HG02973 (cell line): ENCODE measurements around the gene SUPT3H.

Experiments
- ATAC-seq: cut with Tn5 transposase; IDR thresholded peaks from one replicate; pipeline ENCODE4 v1.9.1; 2021; ENCODE audit warnings: moderate library complexity; ENCODE audit not compliant: unreplicated experiment

The SUPT3H gene

DNA sequence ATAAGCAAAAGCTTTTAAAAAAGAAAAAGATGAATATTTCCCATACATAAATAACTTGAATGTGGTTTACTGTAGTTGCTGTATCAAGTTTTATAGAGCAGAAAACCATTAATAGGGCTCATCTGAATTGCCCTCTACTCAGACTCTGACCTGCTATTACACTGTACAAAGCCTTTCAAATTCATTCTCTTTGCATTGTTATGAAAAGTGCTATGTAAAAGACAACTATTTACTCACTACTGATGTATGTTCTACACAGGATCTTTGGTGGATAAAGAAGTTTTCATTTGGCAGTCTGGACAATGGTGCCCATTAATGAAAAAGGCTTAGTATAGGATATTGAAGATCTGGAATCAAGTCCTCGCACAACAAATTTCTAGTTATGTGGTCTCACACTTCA, 248.7 kb downstream of the SUPT3H start:
- ATAC-seq: no peak

DNA sequence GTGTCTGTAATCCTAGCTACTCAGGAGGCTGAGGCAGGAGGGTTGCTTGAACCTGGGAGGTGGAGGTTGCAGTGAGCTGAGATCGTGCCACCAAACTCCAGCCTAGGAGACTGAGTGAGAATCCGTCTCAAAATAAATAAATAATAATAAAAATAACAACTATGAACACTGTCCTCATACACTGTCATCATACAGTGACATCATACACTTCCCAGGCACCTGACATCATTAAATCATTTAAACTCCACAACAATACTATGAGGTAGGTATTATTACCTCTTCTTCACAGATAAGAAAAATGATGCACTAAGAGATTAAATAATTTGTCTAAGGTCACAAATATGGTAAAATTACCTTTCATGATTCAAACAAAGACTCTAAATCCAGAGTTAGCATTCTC, 250.5 kb downstream of the SUPT3H start:
- ATAC-seq: no peak

DNA sequence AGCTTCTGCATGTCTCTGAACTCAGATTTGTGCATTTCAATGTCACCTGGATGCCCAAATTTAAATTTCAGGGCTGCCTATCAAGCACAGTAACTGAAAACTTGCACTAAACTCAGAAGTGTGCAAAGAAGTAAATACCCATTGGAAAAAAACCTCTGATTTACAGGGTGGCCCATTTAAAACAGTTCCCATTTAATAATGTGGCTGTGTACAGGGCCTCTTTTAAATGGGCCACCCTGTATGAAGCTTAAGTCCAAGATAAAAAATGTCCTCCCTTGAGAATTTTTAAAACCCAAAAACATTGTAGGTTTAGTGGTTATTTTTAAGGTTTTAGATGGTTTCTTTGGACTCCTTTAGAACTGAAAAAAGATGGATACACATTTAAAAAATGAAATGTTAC, 251.7 kb downstream of the SUPT3H start:
- ATAC-seq: no peak

DNA sequence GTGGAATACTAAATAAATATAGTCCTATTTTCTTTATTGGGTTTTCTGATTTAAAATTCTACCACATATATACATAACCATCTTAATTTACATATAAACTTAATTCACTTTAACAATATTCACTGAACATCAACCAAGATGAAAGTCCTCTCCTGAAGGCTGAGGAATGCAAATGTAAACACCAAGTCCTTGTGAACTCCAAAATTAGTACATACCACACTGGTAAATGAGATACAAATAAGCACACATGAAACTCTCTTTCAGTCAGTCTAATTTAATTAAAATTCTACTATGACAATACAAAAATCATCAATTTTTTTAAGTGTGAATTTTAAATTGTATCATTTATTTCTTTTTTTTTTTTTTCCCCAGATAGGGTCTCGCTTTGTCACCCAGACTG, 254.7 kb downstream of the SUPT3H start:
- no peak for ATAC-seq

DNA sequence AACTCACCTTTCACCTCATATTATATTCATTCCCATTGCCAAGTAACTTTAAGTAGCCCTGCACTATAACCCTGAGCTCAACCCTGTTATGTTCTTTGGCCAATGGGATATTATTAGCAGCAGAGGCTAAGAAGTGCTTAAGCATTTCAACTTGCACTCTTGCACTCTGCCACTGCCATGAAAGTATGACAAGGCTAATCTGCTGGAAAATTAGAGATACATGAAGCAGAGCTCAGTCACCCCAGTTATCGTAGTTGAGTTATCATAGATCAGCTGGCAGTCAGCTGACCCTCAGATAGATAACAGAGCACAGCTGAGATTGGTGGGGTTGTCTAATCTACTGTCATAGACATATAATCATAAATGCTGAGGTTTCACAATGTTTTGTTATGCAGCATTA, 259.0 kb downstream of the SUPT3H start:
- no peak for ATAC-seq

DNA sequence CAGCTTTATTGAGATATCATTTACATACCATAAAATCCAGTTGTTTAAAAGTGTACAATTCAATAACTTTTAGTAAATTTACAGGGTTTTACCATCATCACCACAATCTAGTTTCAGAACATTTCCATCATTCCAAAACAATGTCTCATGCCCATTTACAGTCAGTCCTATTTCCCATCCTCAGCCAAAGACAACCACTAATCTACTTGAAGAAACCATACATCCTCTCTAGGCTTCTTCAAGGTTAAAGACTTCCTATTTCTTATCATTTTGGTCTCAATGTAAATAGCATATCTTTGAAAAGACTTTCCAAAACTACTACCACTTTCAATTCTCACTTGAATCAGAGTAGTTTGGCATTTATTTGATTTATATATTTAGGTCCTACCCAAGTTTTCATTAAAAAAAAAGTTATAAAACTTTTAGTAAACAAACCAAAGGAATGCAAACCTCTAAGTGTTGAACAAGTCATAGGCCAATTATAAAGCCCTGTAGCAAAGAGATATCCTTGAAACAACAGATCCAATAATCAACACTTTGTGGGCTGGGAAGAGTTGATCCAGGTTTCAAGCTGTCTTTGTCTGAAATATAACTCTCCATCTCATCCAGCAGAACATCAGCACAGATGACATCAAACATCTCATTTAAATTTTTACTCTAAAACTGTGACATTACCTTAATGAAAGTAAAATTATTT, 260.9 kb downstream of the SUPT3H start:
- ATAC-seq: no peak

DNA sequence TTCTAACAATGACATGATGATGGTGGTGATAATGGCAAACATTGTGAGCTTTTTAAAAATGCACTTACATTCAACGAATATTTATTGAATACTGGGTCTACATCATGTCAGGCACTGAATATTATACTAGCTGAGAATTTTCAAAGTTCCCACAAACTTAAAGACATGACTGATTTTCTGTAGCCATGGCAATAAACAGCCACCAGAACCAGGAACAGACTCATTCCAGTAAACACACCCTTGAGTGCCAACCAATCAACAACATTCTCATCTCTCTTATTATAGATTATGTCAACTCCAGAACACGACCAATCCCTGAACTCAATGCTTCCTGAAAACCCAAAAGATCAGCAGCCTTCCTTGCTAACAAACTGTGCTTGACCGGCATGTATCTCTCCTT, 262.0 kb downstream of the SUPT3H start:
- no peak for ATAC-seq

DNA sequence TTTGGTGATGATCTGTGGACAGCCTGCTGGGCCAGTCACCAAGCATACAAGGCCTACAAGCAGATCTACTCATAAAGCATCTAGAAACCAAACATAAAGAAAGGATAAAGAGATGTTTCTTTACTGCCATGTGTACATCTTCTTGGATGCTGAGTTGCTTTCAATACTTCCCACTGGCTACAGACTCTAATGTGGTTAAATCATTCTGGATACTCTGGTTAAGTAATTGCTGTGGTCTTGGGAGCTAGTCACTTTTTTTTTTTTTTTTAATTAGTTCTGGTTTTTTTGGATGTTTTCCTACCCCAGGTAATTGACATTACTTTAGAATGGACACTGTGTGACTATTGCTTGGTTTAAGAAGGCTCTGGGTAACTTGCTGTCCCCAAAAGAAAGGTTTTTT, 265.0 kb downstream of the SUPT3H start:
- no peak for ATAC-seq

DNA sequence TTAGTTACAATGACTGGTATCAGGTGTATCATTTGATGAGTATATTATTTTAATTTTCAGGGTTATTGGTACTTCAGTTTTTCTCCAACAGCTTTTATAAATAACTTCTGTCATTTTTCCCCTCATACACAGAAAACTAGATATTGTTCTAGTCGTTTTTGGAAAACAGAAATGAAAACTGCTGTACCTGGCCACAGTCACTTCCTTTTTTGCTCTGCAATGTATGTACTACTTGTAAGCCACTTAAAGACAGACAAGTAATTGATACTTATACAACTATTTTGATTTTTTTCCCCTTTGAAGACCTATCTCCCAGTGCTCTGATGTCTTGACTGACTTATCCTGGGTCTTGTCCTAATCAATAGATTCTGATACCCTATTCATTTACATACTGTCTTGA, 268.2 kb downstream of the SUPT3H start:
- ATAC-seq: no peak

DNA sequence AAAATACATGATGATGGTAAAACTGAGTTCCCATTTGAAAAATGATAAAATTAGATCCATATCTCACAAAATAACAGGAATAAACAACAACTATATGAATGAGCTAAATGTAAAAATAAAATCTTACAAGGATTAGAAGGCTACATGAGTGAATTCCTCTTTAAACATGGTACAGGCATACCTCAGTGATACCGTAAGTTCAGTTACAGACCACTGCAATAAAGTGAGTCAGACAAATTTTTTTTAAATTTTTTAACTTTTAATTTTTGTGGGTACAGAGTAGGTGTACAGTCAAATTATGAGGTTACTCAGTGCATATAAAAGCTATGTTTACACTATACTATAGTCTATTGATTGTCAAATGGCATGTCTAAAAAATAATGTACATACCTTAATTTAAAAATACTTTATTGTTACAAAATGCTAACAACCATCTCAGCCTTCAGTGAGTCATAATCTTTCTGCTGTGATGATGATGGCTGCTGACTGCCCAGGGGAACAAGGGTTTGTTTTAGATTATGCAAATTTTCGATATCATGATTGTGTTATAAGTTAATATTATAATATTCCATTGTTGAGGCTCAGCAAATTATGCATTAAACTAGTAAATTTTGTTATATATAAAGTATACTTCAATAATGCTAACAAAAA, 272.4 kb downstream of the SUPT3H start:
- no peak for ATAC-seq

DNA sequence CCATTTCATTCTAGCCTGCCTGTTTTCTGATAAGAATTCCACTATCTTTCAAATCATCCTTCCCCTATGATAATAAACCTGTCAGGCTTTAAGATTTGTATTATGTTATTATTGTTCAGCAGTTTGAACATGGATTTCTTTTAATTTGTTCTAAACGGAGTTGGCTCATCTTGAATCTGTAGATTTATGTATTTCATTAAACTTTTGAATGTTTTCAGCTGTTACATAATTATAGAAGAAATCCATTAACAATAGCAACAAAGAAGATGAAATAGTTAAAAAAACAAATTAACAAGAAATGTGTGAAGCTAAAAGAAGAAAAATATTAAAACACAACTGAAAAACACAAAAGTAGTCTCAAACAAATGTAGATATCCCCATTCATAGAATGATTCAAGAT, 273.3 kb downstream of the SUPT3H start:
- no peak for ATAC-seq

DNA sequence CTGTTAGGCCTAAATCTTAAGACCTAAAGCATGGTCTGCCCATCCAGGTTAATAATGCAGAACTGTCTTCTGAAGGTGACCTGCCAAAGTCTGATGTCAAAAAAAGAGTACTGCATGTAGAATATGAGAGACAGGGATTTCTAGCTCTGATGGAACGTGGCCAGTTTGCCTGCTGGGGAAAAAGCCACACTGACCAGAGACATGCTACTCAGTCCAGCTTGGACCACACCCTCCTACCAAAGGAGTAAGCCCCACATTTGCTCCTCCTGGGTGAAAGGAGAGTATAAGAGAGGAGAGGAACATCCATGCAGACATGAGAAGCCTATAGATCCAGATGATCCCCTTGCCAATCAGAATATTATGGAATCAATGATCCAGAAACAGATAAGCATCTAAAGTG, 279.5 kb downstream of the SUPT3H start:
- ATAC-seq: no peak

DNA sequence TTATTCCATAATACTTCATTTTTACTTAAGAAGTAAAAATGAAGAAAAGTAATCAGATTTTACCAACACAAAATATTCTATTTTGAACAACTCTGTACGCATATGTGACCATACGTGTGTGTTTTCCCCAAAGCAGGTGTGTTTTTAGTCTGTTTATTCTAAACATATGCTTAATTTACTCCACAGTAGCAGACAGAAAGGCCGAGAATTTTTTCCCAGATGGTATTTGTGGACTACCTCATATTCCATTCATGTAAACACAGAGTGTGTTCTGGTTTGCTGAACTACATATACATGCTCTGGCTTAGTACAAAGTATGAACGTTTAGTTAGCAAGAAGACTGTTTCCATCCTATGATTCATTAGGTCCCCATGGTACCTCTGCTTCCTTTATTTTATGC, 282.9 kb downstream of the SUPT3H start:
- ATAC-seq: no peak

DNA sequence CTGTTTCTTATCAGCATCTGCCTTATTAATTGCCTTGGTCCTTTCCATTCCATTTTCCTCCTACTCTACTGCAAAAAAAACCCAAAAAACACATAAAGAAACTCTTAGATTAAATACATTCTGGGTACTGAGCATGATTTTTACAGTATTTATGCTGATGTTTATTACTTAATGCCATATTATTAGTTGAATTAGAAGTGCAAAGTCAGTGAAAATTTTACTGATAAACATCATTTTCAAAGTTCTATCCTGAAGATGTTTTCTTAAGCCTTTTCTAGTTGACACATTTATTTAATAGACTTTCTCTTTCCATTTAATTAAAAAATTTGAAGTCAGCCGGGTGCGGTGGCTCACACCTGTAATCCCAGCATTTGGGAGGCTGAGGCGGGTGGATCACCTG, 285.6 kb downstream of the SUPT3H start:
- no peak for ATAC-seq

DNA sequence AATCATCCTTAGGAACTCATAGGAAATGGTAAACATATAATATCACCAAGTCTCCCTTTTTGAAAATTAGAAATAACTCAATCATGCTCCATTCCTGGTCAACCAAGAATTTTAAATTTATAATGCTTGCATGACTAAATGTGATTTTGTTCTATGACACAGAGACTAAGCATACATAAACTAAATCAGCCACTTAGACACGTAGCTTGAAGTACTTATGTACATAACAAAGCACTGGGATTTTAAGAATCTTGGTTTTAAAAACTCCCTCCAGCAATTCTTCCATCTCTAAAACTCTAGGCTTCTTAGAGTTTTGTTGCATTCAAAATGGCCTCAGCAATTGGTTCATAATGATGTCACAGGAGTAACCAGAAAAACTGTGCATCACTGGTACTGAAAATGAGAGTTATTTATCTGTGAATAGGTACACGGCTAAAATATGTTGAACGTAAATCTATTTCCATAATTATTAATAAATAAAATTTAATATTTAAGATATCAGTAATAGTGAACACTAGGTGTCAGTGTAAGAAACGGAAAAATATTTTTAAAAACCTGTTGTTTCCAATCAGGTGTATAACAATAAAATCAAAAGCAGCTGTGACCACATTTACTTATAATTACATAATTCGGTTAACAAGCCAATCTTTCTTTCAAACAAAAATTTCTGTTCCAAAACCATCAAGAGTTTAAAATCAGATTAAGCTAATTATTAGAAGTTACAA, 291.2 kb downstream of the SUPT3H start:
- no peak for ATAC-seq

DNA sequence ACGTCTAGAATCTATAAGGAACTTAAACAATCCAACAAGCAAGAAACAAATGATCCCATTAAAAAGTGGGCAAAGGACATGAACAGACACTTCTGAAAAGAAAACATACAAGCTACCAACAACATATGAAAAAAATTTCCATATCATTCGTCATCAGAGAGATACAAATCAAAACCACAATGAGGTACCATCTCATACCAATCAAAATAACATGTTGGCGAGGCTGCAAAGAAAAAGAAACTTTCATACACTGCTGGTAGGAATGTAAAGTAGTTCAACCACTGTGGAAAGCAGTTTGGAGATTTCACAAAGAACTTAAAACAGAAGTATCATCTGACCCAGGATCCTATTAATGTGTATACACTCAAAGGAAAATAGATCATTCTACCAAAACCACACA, 293.5 kb downstream of the SUPT3H start:
- ATAC-seq: no peak

DNA sequence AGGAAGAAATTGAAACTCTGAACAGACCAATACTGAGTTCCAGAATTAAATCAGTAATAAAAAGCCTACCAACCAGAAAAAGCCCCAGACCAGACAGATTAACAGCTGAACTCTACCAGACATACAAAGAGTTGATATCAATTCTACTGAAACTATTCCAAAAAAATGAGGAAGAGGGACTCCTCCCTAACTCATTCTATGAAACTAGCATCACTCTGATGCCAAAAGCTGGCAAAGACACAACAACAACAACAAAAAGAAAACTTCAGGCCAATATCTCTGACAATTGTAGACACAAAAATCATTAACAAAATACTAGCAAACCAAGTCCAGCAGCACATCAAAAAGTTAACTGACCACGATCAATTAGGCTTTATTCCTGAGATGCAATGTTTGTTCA, 295.6 kb downstream of the SUPT3H start:
- ATAC-seq: no peak

DNA sequence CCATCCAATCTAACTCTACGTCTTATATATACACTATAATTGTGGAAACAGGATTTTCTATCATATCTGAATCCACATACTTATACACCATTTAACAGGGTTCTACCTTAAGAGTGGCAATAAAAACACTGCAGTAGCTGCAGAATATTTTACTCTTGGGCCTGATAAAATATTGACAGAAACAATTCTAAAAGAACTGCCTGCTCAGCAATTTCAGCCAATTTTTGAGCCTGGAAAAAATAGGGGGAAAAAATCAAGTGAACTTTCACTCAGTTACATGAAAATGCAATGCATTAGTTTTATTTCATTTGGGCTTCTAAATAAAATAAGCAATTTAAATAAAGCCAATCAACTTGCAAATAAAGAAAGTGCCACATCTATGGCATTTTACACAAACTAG, 296.1 kb downstream of the SUPT3H start:
- no peak for ATAC-seq

DNA sequence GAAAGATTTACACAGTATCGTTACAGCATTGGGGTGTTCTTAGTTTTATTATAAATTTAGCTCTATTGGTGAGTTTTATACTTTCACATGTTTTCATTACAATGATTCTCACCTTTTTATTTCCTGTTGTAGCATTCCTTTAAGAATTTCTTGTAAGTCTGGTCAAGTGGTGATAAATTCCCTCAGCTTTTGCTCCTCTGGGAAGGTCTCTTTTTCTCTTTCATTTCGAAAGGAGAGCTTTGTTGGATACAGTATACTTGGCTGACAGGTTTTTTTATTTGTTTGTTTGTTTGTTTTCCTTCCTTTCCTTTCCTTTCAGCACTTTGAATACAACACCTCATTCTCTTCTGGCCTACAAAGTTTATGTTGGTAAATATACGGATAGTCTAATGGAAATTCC, 299.3 kb downstream of the SUPT3H start:
- ATAC-seq: no peak

DNA sequence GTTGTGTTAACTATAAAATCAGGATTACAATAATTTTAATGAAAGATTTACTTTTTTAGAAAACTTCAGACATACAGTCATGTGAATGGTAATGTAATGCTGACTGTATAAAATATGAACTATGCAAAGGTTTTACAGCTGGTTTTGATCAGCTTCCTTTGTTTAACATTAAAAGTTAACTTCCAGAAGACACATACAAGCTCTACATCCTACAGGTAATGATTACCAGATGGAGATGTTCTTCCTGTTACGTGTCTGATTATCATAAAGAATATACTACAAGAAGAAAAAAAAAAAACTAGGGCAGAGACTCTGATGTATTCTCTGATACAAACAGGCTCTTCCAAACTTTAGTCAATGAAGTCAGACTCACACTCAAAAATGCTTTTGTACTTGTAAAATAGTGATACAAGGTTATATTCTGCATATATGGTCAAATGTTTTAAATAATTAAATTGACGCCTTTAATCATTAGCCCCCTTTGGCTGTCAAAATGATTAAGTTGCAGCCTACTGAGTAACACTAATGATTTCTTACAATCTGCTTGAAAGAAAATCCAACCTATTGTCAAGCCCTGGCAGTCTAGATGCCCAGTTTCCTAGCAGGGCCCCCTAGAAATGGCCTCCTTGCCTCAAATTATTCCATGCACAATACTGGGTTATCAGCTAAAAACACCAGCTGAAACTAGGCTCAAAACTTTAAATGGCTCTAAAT, 301.4 kb downstream of the SUPT3H start:
- ATAC-seq: no peak

DNA sequence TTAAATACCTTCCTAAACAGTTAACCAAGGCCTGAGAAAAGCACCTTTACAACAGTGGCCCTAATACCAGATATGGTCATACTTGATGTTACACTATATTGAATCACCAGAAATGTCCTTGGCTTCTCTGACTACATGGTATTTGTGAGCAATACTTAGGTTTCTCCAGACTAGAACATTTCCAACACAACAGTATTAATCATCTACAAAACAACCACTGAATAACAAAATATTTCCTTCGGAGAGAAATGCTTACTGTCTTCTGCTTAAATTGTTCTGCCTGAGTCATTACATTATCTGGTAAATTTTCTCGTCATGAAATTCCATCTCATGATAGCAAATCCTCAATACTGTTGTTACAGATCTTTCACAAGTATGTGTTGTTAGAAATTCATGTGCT, 302.5 kb downstream of the SUPT3H start:
- ATAC-seq: no peak

DNA sequence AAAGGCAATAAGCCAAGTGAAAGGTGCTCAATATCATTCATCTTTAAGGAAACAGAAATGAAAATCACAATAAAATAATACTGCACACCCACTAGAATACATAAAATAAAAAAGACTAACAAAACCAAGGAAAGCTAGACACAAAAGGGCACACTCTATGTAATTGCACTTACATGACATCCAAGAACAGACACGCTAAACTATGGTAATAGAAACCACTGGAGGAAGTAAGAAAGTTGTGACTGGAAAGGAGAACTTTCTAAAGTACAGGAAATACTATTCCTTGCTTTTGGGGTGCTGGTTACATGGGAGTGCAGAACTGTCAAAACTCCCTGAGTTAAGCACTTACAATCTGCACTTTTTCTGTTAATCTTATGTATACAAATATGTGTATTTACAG, 303.3 kb downstream of the SUPT3H start:
- no peak for ATAC-seq
